Muscle layer of colon (tissue), 2 donors: ENCODE results near the gene PXDN.
"Not testable (repeated sequence)": the region's sequence is repeated elsewhere in the genome, so short reads cannot be mapped to it uniquely, and the experiment has no call there.

ENCODE experiments used
- H3K27ac ChIP-seq: one replicate; pipeline ENCODE4 v1.7.0; 2013; ENCODE audit warnings: low read depth, mild to moderate bottlenecking, low read length, moderate library complexity
- H3K27me3 ChIP-seq, 2 donors: one replicate each; pipeline ENCODE4 v1.7.0; 2013; ENCODE audit warnings: low read length in 2 of 2, mild to moderate bottlenecking in 2 of 2; ENCODE audit not compliant: insufficient read depth in 2 of 2, control insufficient read depth in 1 of 2
- H3K36me3 ChIP-seq: one replicate; pipeline ENCODE4 v1.7.0; 2013; ENCODE audit warnings: mild to moderate bottlenecking, low read length; ENCODE audit not compliant: insufficient read depth
- H3K4me1 ChIP-seq: one replicate; pipeline ENCODE4 v1.7.0; 2013; ENCODE audit warnings: mild to moderate bottlenecking, low read length; ENCODE audit not compliant: insufficient read depth
- H3K4me3 ChIP-seq, 2 donors: one replicate each; pipeline ENCODE4 v1.7.0; 2013; ENCODE audit warnings: low read length in 2 of 2, low read depth in 1 of 2, mild to moderate bottlenecking in 1 of 2, moderate library complexity in 1 of 2
- H3K9ac ChIP-seq: one replicate; pipeline ENCODE4 v1.7.0; 2013; ENCODE audit warnings: low read length
- H3K9me3 ChIP-seq: one replicate; pipeline ENCODE4 v1.7.0; 2013; ENCODE audit warnings: mild to moderate bottlenecking, low read length
- donor health status: abdominal sarcoma.
- donor health status: Adenocarcinoma of cecum.

The PXDN gene

DNA sequence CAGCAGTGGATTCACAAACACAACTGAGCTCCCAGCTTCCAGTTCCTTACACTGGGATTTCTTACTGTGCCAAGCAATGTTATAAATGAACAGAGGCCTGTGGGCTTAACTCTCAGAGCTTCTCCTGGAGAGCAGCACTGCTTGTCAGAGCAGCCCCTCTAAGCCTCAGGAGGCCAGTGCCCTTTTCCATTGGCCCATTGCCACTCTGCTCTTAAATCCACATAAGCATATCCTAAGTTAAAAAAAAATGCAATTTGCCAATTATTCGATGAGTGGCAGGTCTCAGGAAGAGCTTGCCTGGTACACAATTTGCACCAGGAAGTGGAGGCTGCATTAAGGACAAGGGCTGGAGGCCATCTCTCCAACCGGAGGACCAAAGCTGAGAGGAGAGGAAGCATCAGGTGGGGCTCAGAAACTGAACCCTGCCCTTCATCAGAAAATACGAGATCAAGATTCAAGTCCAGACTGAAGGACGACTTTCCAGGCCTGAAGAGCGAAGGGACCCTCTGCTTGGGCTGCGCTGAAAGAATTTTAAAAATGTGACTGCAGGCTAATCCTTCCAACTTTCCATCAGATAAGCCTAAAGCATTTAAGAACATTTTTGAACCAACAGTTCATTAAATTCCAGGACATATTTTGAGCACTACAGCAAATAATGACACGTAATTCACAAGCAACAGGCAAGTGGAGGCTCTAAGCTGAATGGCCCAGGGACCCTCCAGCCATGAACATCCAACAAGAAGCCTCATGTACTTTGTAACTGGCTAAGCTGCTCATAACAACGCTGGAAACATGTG, 28.4 kb upstream of the PXDN start:
- no peaks in the 10 kb centered on the region for H3K9me3 ChIP-seq
- H3K4me1 ChIP-seq, result no peaks in the 10 kb centered on the region
- H3K27ac ChIP-seq, result no peak overlapping the region
- H3K27me3 ChIP-seq, result no peaks in the 10 kb centered on the region
- H3K4me3 ChIP-seq, result no peak overlapping the region
- no peaks in the 10 kb centered on the region for H3K36me3 ChIP-seq
- no peak overlapping the region for H3K9ac ChIP-seq

- H3K4me3 ChIP-seq, result no peak overlapping the region
- no peaks in the 10 kb centered on the region for H3K36me3 ChIP-seq
- no peak overlapping the region for H3K9ac ChIP-seq
- no peaks in the 10 kb centered on the region for H3K27me3 ChIP-seq
- H3K27ac ChIP-seq, result no peak overlapping the region
- no peaks in the 10 kb centered on the region for H3K4me1 ChIP-seq
- H3K9me3 ChIP-seq, result no peaks in the 10 kb centered on the region
Measured at GRCh38 chr2:1771626-1772280, 27.4 kb upstream of the PXDN start.

GRCh38 chr2:1770566-1771380, 26.5 kb upstream of the PXDN start:
- H3K9me3 ChIP-seq, result no peaks in the 10 kb centered on the region

DNA sequence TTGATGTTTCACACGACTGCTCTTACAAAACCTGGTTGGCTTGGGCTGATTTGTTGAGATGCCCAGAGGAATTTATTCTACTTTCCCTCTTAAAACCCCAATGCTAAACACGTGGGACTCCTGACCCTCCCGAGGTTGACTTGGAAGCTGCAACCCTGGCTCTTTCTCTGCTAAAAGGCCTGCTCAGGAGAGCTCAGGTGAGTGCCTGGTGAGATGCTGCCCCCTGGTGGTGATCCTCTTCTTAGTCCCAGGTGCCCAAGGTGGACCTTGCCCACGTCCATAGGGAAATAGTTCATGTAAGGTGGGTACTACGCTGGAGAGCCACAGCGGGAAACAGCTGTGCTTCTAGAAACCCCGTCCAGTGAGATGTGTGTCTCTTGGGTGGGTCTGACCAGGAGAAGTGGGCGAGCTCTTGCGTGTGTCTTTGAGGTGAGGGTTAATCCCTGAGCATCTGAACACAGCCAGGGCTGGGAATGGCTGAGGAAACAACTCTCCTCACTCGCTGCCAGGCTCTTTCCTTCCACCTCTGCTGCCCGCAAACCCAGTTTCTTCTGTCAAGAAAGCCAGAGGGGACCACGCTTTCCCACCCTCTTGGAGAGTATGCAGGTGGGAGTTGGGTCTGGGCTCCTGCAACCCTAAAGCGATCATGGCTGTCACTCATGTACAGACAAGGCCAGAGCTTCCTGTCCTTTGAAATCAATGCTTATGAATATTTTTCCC, 25.5 kb upstream of the PXDN start:
- no peak overlapping the region for H3K4me3 ChIP-seq
- H3K4me1 ChIP-seq, result no peaks in the 10 kb centered on the region
- no peak overlapping the region for H3K27ac ChIP-seq
- no peaks in the 10 kb centered on the region for H3K27me3 ChIP-seq
- no peak overlapping the region for H3K9ac ChIP-seq
- H3K36me3 ChIP-seq, result no peaks in the 10 kb centered on the region
- H3K9me3 ChIP-seq, result no peaks in the 10 kb centered on the region

More at GRCh38 chr2:1770566-1771380, 26.5 kb upstream of the PXDN start:
- Histone ChIP-seq H3K4me3 (no peak overlapping the region), H3K27ac (no peak overlapping the region), H3K36me3 (no peaks in the 10 kb centered on the region), H3K4me1 (no peaks in the 10 kb centered on the region), H3K27me3 (no peaks in the 10 kb centered on the region), H3K9ac (no peak overlapping the region)

DNA sequence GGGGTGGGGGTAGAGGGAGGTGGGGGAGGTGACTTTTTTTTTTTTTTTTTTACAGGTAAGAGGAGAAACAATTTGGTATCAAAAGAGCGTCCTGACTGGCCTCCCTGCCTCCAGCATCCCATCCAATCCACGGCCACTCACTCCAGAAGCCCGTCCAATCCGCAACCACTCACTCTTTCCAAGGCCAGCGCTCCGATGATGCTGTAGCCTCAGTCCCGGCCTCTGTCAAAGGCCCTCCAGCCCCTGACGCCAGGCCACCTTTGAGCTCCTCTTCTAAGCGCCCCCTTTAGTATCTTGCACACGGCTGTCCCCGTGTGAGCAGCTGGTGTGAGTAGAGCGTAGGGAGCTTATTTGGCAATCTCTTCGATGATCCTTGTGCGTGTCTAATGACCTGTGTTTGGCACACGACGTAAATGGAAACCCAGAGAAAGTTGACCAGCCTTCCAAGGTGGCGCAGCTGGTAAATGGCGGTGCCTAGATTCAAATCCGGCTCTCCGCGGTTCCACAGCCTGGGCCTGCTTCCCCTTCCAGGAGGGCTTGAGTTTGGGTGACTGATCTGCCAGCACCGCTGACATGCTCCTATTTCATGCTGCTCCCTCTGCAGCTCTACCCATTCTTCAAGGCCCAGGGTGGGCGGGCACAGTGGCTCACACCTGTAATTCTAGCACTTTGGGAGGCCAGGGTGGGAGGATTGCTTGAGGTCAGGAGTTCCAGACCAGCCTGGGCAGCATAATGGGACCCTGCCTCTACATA, 23.8 kb upstream of the PXDN start:
- Histone ChIP-seq H3K9ac (no peak overlapping the region), H3K9me3 (no peaks in the 10 kb centered on the region), H3K27ac (no peak overlapping the region), H3K27me3 (no peaks in the 10 kb centered on the region), H3K4me1 (no peaks in the 10 kb centered on the region), H3K36me3 (no peaks in the 10 kb centered on the region), H3K4me3 (no peak overlapping the region)

DNA sequence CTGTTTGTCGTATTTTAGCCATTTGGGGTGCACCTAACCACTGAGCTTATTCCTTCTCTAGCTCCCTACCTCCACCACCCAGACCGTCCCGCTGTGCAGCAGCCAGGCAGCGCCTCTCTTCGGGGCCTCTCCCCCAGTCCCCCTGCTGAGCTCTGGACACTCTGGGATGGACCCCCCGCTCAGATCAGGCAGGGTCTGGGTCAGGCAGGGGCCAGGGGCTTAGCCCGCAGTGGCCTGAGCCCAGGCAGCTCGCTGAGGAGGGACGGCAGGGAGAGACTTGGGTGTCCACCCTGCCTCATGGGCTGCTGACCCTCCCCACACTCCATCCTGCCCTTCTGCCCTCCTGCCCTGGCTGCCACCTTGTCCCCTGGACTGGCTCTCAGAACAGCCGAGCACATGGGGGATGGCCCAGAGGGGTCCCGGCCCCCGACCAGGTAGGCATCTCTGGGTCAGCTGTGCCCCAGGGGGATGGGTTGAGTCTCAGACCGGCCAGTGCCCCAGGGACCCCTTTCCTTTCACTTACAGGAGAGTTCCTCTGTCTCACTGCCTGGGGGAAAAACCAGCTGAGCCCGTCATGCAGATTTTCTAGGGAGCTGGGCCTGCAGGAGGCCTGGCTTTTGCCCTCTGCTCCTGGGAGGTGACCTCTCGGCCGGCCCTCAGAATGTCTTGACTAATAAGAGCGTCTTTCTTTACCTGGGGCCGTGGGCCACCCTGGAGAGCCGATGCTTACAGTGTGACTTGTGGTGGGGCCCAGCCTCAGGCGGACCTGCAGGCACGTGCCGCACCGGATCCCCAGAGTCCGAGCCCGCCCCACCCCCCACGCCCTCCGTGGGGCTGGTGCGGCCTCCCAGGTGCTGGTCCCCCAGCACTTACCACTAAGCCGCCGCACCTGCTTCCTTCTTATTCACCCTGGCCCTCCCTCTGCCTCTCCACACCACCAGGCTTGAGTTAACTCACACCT, 22.8 kb upstream of the PXDN start:
- H3K36me3 ChIP-seq, result no peaks in the 10 kb centered on the region
- H3K9me3 ChIP-seq, result no peaks in the 10 kb centered on the region
- no peaks in the 10 kb centered on the region for H3K27me3 ChIP-seq
- H3K4me3 ChIP-seq, result no peak overlapping the region
- H3K27ac ChIP-seq, result no peak overlapping the region
- H3K4me1 ChIP-seq, result no peaks in the 10 kb centered on the region
- H3K9ac ChIP-seq, result no peak overlapping the region

- Histone ChIP-seq H3K9me3 (no peaks in the 10 kb centered on the region), H3K9ac (no peak overlapping the region), H3K4me3 (no peak overlapping the region), H3K4me1 (no peaks in the 10 kb centered on the region), H3K36me3 (no peaks in the 10 kb centered on the region), H3K27ac (no peak overlapping the region), H3K27me3 (no peaks in the 10 kb centered on the region)
Measured at GRCh38 chr2:1766425-1766824, 22.1 kb upstream of the PXDN start.

DNA sequence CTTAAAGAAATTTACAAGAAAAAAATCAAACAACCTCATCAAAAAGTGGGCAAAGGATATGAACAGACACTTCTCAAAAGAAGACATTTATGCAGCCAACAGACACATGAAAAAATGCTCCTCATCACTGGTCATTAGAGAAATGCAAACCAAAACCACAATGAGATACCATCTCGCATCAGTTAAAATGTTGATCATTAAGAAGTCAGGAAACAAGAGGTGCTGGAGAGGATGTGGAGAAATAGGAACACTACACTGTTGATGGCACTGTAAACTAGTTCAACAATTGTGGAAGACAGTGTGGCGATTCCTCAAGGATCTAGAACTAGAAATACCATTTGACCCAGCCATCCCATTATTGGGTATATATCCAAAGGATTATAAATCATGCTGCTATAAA, 20.9 kb upstream of the PXDN start:
- not testable (repeated sequence) for H3K4me1 ChIP-seq, H3K27ac ChIP-seq, H3K4me3 ChIP-seq, H3K27me3 ChIP-seq, H3K36me3 ChIP-seq, H3K9me3 ChIP-seq, H3K9ac ChIP-seq

DNA sequence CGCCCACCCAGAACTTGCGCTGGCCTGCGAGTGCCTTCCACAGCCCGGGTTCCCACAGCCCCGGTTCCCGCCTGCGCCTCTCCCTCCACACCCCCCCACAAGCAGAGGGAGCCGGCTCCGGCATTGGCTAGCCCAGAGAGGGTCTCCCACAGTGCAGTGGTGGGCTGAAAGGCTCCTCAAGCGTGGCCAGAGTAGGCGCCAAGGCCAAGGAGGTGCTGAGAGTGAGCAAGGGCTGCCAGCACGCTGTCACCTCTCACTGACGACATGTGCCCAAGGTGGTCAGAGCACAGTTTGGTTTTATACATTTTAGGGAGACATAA, 15.3 kb upstream of the PXDN start:
- H3K27me3 ChIP-seq, result no peaks in the 10 kb centered on the region
- H3K27ac ChIP-seq, result no peak overlapping the region
- no peak overlapping the region for H3K4me3 ChIP-seq
- H3K4me1 ChIP-seq, result peaks cover 9% of the 10 kb centered on the region
- H3K9ac ChIP-seq, result no peak overlapping the region
- H3K36me3 ChIP-seq, result no peaks in the 10 kb centered on the region
- no peaks in the 10 kb centered on the region for H3K9me3 ChIP-seq
